HepG2 (cell line): ENCODE measurements around the gene SUSD3. TPM values are rescaled to one million over a fixed set of nuclear protein-coding genes. Genes with fewer than 3 reads are reported as not detected.
A peak's percentile ranks its signal among the peaks of the same experiment; 100 is the strongest.

Experiments used
- ARNT ChIP-seq: fragments of 450-650 bp; IDR thresholded peaks from 2 replicates; pipeline ENCODE4 v1.6.1; 2017
- ATF1 ChIP-seq: IDR thresholded peaks from 2 replicates; pipeline ENCODE4 v1.6.1; 2016; ENCODE audit warnings: mild to moderate bottlenecking, control low read depth
- FOXA1 ChIP-seq, 2 experiments: fragments of 450-650 bp in 1 of 2; sonication (generic) in 1 of 2; formaldehyde crosslinking in 1 of 2; IDR thresholded peaks; 2 replicates each; pipeline versions ENCODE4 v1.4.0 to v1.6.1; 2016 to 2020; ENCODE audit warnings: missing genetic modification reagents in 1 of 2
- FOXK1 ChIP-seq: sonication (generic); formaldehyde crosslinking; IDR thresholded peaks from 2 replicates; pipeline ENCODE4 v1.4.0; 2020; ENCODE audit warnings: low read depth, missing genetic modification reagents, borderline replicate concordance
- HMG20A ChIP-seq: IDR thresholded peaks from 2 replicates; pipeline ENCODE4 v1.6.1; 2016; ENCODE audit warnings: borderline replicate concordance
- IRF2 ChIP-seq: IDR thresholded peaks from 2 replicates; pipeline ENCODE4 v1.6.1; 2018; ENCODE audit warnings: missing genetic modification reagents, missing compliant biosample characterization
- MED1 ChIP-seq: sonication (generic); formaldehyde crosslinking; IDR thresholded peaks from 2 replicates; pipeline ENCODE4 v1.4.0; 2020; ENCODE audit warnings: missing genetic modification reagents
- MLLT10 ChIP-seq: sonication (generic); formaldehyde crosslinking; IDR thresholded peaks from 2 replicates; pipeline ENCODE4 v1.4.0; 2020; ENCODE audit warnings: missing genetic modification reagents
- SCMH1 ChIP-seq: sonication (generic); formaldehyde crosslinking; IDR thresholded peaks from 2 replicates; pipeline ENCODE4 v1.9.0; 2021; ENCODE audit warnings: missing genetic modification reagents, mild to moderate bottlenecking, borderline replicate concordance
- SP4 ChIP-seq: sonication (generic); formaldehyde crosslinking; IDR thresholded peaks from 2 replicates; pipeline ENCODE4 v1.8.1; 2023; ENCODE audit warnings: mild to moderate bottlenecking, missing genetic modification reagents
- ZBTB38 ChIP-seq: sonication (generic); formaldehyde crosslinking; IDR thresholded peaks from 2 replicates; pipeline ENCODE4 v1.5.1; 2020; ENCODE audit warnings: mild to moderate bottlenecking, missing genetic modification reagents
- ZNF207 ChIP-seq: fragments of 450-650 bp; IDR thresholded peaks from 2 replicates; pipeline ENCODE4 v1.6.1; 2016; ENCODE audit warnings: antibody characterized with exemption, borderline replicate concordance
- ZNF230 ChIP-seq: sonication (generic); formaldehyde crosslinking; IDR thresholded peaks from 2 replicates; pipeline ENCODE4 v1.4.0; 2020; ENCODE audit warnings: mild to moderate bottlenecking, missing genetic modification reagents
- ZNF274 ChIP-seq: sonication (generic); formaldehyde crosslinking; IDR thresholded peaks from 2 replicates; pipeline ENCODE4 v1.5.1; 2020; ENCODE audit warnings: mild to moderate bottlenecking, missing genetic modification reagents
- ZNF670 ChIP-seq: sonication (generic); formaldehyde crosslinking; IDR thresholded peaks from 2 replicates; pipeline ENCODE4 v1.8.0; 2022; ENCODE audit warnings: mild to moderate bottlenecking, missing genetic modification reagents, borderline replicate concordance
- ZNF674 ChIP-seq: sonication (generic); formaldehyde crosslinking; IDR thresholded peaks from 2 replicates; pipeline ENCODE4 v1.5.0; 2020; ENCODE audit warnings: low read depth, mild to moderate bottlenecking, missing genetic modification reagents
- ZSCAN21 ChIP-seq: sonication (generic); formaldehyde crosslinking; IDR thresholded peaks from 2 replicates; pipeline ENCODE4 v1.8.0; 2022; ENCODE audit warnings: mild to moderate bottlenecking, missing genetic modification reagents, moderate library complexity, borderline replicate concordance
- polyA plus RNA-seq, 8 experiments: library from polyadenylated mRNA; depleted of rRNA in 3 of 8; stranded (reverse) in 7 of 8; unstranded in 1 of 8; fragments of >200 nt; fragmentation: Illumina TruSeq in 4 of 8; extraction: Trizol in 4 of 8; gene quantifications; 2 replicates each; pipeline versions ENCODE4 v1.2.1 to v1.2.3, GENCODE V29; 2011 to 2016; ENCODE audit warnings: low read depth in 4 of 8, missing spikeins in 1 of 8, mixed read lengths in 1 of 8; ENCODE audit not compliant: insufficient read depth in 1 of 8
- total RNA-seq, 5 experiments: library from RNA; depleted of rRNA; stranded (reverse); fragments of >200 nt; fragmentation: Illumina TruSeq; extraction: Trizol; gene quantifications; 2 replicates each; pipeline ENCODE4 v1.2.3, GENCODE V29; 2016; ENCODE audit warnings: low read depth in 1 of 5
- TF ChIP-seq, protein P1 (sequence below): sonication (generic); formaldehyde crosslinking; IDR thresholded peaks from 2 replicates; pipeline ENCODE4 v1.5.0; 2020; ENCODE audit warnings: missing genetic modification reagents, mild to moderate bottlenecking, borderline replicate concordance
- TF ChIP-seq, protein P2 (sequence below): sonication (generic); formaldehyde crosslinking; IDR thresholded peaks from 2 replicates; pipeline ENCODE4 v1.4.0; 2020; ENCODE audit warnings: missing genetic modification reagents
- TF ChIP-seq, protein P3 (sequence below): sonication (generic); formaldehyde crosslinking; IDR thresholded peaks from 2 replicates; pipeline ENCODE4 v1.4.0; 2020; ENCODE audit warnings: missing genetic modification reagents
- TF ChIP-seq, protein P4 (sequence below), 2 experiments: fragments of 450-650 bp in 1 of 2; sonication (generic) in 1 of 2; formaldehyde crosslinking; IDR thresholded peaks; 2 replicates each; pipeline versions ENCODE4 v1.5.0 to v1.8.0; 2020 to 2022; ENCODE audit warnings: mild to moderate bottlenecking in 1 of 2, missing genetic modification reagents in 1 of 2
- TF ChIP-seq, protein P5 (sequence below): sonication (generic); formaldehyde crosslinking; IDR thresholded peaks from 2 replicates; pipeline ENCODE4 v1.4.0; 2020; ENCODE audit warnings: mild to moderate bottlenecking, missing genetic modification reagents

The SUSD3 gene
- total and polyA plus RNA-seq, 2 of the 13 experiments (the other 11 are each of a cell fraction or from before 2014, with no cell fraction given): 7.0 to 9.1 TPM

DNA sequence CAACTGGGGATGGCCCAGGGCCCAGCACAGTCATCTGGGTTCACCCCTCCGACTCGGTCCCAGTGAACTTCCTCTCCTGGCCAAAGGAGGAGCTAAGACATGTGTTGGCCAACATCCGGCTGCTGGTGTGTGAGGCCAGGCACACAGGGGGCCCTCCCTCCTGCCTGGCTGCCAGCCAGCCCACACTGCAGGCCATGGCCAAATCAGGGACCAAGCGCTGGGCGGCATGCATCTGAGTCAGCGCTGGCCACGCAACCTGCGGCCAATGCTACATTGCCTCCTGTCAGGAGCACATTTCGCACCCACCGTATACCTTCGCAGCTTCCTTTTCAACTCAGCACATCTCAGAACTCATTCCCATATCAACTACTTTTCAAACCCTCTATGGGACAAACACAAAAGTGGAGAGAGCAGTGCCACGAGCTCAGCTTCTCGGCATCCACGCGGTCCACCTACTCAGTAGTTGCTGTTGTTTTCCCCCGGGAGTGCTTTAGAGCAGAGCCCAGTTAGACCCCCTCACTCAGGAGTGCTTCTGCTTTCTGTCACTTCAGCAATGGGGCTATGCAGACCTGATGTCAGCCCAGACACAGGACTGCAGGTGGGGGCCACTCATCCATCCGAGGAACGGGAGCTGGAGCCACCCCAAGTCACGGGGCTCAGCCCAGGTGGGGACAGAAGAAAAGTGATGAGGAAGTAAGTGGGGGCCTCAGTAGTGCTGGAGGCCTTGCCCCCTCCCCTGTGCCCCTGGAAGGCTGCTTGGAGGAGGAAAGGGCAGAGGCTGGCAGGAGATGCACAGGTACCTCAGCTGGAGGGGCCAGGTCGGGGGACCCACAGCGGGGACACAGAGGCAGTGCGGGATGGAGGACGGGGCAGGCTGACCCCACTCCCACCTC lies 61.7 kb downstream of the SUSD3 start (continued):
- no peak for TF ChIP-seq MLLT10 (CRISPR knock-in tag)
- TF ChIP-seq, protein P1, sequence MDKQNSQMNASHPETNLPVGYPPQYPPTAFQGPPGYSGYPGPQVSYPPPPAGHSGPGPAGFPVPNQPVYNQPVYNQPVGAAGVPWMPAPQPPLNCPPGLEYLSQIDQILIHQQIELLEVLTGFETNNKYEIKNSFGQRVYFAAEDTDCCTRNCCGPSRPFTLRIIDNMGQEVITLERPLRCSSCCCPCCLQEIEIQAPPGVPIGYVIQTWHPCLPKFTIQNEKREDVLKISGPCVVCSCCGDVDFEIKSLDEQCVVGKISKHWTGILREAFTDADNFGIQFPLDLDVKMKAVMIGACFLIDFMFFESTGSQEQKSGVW (CRISPR knock-in tag): no peak
- no peak for TF ChIP-seq ARNT
- peak; percentile 45; the same call in 1 of the 2 replicates for TF ChIP-seq ZNF230 (CRISPR knock-in tag)
- no peak for TF ChIP-seq SCMH1 (CRISPR knock-in tag)
- TF ChIP-seq, protein P2, sequence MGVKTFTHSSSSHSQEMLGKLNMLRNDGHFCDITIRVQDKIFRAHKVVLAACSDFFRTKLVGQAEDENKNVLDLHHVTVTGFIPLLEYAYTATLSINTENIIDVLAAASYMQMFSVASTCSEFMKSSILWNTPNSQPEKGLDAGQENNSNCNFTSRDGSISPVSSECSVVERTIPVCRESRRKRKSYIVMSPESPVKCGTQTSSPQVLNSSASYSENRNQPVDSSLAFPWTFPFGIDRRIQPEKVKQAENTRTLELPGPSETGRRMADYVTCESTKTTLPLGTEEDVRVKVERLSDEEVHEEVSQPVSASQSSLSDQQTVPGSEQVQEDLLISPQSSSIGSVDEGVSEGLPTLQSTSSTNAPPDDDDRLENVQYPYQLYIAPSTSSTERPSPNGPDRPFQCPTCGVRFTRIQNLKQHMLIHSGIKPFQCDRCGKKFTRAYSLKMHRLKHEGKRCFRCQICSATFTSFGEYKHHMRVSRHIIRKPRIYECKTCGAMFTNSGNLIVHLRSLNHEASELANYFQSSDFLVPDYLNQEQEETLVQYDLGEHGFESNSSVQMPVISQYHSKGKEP (CRISPR knock-in tag): no peak
- no peak for TF ChIP-seq ZNF207
- TF ChIP-seq, protein P3, sequence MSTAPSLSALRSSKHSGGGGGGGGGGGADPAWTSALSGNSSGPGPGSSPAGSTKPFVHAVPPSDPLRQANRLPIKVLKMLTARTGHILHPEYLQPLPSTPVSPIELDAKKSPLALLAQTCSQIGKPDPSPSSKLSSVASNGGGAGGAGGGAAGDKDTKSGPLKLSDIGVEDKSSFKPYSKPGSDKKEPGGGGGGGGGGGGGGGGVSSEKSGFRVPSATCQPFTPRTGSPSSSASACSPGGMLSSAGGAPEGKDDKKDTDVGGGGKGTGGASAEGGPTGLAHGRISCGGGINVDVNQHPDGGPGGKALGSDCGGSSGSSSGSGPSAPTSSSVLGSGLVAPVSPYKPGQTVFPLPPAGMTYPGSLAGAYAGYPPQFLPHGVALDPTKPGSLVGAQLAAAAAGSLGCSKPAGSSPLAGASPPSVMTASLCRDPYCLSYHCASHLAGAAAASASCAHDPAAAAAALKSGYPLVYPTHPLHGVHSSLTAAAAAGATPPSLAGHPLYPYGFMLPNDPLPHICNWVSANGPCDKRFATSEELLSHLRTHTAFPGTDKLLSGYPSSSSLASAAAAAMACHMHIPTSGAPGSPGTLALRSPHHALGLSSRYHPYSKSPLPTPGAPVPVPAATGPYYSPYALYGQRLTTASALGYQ (CRISPR knock-in tag): no peak; the same call in 1 of the 2 replicates
- TF ChIP-seq ZNF670: peak; percentile 94
- TF ChIP-seq, protein P4, sequence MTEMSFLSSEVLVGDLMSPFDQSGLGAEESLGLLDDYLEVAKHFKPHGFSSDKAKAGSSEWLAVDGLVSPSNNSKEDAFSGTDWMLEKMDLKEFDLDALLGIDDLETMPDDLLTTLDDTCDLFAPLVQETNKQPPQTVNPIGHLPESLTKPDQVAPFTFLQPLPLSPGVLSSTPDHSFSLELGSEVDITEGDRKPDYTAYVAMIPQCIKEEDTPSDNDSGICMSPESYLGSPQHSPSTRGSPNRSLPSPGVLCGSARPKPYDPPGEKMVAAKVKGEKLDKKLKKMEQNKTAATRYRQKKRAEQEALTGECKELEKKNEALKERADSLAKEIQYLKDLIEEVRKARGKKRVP (CRISPR knock-in tag; IDR thresholded peaks at IDR 0.05): peak in 1 of 2 experiments; percentile 88; a peak in 2 of 4 replicates
- TF ChIP-seq MED1 (CRISPR knock-in tag): peak; percentile 95
- peak; percentile 76 for TF ChIP-seq HMG20A
- no peak for TF ChIP-seq ATF1
- no peak for TF ChIP-seq FOXA1 (IDR thresholded peaks at IDR 0.05)
- TF ChIP-seq FOXA1 (CRISPR knock-in tag; IDR thresholded peaks at IDR 0.05): peak; percentile 71
- peak; percentile 54 for TF ChIP-seq SP4 (CRISPR knock-in tag)
- TF ChIP-seq ZNF274 (CRISPR knock-in tag): peak; percentile 84
- peak; percentile 84 for TF ChIP-seq IRF2 (CRISPR knock-in tag)
- peak; percentile 73; the same call in 1 of the 2 replicates for TF ChIP-seq ZNF674 (CRISPR knock-in tag)
- peak; percentile 47; the same call in 1 of the 2 replicates for TF ChIP-seq FOXK1 (CRISPR knock-in tag)
- peak; percentile 87; the same call in 1 of the 2 replicates for TF ChIP-seq ZSCAN21 (CRISPR knock-in tag)
- TF ChIP-seq, protein P5, sequence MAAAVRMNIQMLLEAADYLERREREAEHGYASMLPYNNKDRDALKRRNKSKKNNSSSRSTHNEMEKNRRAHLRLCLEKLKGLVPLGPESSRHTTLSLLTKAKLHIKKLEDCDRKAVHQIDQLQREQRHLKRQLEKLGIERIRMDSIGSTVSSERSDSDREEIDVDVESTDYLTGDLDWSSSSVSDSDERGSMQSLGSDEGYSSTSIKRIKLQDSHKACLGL (CRISPR knock-in tag): peak; percentile 70; the same call in 1 of the 2 replicates
- TF ChIP-seq ZBTB38 (CRISPR knock-in tag): peak; percentile 83; the same call in 1 of the 2 replicates
